Muscle of back (tissue), 11 donors: ENCODE results near the gene CLBA1. TPM values are rescaled to one million over a fixed set of nuclear protein-coding genes. Genes with fewer than 3 reads are reported as not detected.
"Not testable (repeated sequence)": the region's sequence is repeated elsewhere in the genome, so short reads cannot be mapped to it uniquely, and the experiment has no call there.

Experiments used
- DNase-seq, 3 donors: peaks; one replicate each; pipeline versions ENCODE4 v3.0.0 to v3.0.0-alpha.2; 2013
- polyA plus RNA-seq, 10 donors: library from polyadenylated mRNA; unstranded; fragments of 120-200 nt; gene quantifications; one replicate each; pipeline ENCODE4 v1.2.1, GENCODE V29; 2013; ENCODE audit not compliant: insufficient read length in 10 of 10

The CLBA1 gene
- polyA plus RNA-seq, 10 donors = 2.6 to 6.7 (median 4.4) TPM

- DNase-seq = not testable (repeated sequence)
Measured at GRCh38 chr14:104947201-104947600, 38.4 kb upstream of the CLBA1 start.

DNA sequence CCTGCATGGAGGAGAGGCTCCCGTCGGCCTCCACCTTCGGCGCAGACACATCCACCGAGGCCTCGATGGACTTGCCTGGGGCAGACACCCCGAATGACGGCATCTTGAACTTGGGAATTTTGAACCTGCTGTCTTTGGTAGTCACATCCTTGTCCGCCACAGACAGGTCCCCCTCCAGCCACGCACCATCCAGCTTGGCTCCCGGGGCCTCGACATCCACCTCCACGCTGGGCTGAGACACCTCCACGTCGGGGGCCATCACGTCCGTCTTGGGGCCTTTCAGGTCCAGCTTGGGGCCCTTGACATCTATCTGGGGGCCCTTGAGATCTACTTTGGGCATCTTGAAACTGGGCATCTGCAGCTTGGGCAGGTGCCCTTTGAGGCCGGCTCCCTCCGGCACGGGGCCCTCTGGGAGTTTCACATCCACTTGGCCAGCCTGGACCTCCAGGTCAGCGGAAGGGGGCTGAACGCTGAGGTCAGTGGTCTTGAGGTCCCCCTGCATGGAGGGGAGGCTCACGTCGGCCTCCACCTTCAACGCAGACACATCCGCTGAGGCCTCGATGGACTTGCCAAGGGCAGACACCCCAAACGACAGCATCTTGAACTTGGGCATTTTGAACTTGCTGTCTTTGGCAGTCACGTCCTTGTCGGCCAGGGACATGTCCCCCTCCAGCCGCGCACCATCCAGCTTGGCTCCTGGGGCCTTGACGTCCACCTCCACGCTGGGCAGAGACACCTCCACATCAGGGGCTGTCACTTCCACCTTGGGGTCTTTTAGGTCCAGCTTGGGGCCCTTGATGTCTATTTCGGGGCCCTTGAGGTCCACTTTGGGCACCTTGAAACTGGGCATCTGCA is 37.5 kb upstream of the CLBA1 start:
- DNase-seq = not testable (repeated sequence)

GRCh38 chr14:104948736-104949031 is 36.9 kb upstream of the CLBA1 start:
- no peak for DNase-seq

DNA sequence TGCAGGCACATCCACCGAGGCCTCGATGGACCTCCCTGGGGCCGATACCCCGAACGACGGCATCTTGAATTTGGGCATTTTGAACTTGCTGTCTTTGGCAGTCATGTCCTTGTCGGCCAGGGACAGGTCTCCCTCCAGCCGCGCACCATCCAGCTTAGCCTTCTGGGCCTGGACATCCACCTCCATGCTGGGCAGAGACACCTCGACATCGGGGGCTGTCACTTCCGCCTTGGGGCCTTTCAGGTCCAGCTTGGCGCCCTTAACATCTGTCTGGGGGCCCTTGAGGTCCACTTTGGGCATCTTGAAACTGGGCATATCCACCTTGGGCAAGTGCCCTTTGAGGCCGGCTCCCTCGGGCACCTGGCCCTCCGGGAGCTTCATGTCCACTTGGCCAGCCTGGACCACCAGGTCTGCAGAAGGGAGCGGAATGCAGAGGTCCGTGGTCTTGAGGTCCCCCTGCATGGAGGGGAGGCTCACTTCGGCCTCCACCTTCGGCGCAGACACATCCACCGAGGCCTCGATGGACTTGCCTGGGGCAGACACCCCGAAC is 36.1 kb upstream of the CLBA1 start:
- not testable (repeated sequence) for DNase-seq

- DNase-seq = no peak
Measured at GRCh38 chr14:104950021-104950420, 35.6 kb upstream of the CLBA1 start.

DNA sequence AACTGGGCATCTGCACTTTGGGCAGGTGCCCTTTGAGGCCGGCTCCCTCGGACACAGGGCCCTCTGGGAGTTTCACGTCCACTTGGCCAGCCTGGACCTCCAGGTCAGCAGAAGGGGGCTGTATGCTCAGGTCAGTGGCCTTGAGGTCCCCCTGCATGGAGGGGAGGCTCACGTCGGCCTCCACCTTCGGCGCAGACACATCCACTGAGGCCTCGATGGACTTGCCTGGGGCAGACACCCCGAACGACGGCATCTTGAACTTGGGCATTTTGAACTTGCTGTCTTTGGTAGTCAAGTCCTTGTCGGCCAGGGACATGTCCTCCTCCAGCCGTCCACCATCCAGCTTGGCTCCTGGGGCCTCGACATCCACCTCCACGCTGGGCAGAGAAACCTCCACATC is 34.9 kb upstream of the CLBA1 start:
- DNase-seq = not testable (repeated sequence)

- DNase-seq = not testable (repeated sequence)
Measured at GRCh38 chr14:104951863-104952657, 33.5 kb upstream of the CLBA1 start.

- no peak for DNase-seq
Measured at GRCh38 chr14:104953097-104953496, 32.5 kb upstream of the CLBA1 start.

GRCh38 chr14:104953896-104954656 is 31.5 kb upstream of the CLBA1 start:
- DNase-seq = no peak

GRCh38 chr14:104954746-104955395 is 30.7 kb upstream of the CLBA1 start:
- DNase-seq = no peak

- no peak for DNase-seq
Measured at GRCh38 chr14:104955396-104955770, 30.2 kb upstream of the CLBA1 start.

DNA sequence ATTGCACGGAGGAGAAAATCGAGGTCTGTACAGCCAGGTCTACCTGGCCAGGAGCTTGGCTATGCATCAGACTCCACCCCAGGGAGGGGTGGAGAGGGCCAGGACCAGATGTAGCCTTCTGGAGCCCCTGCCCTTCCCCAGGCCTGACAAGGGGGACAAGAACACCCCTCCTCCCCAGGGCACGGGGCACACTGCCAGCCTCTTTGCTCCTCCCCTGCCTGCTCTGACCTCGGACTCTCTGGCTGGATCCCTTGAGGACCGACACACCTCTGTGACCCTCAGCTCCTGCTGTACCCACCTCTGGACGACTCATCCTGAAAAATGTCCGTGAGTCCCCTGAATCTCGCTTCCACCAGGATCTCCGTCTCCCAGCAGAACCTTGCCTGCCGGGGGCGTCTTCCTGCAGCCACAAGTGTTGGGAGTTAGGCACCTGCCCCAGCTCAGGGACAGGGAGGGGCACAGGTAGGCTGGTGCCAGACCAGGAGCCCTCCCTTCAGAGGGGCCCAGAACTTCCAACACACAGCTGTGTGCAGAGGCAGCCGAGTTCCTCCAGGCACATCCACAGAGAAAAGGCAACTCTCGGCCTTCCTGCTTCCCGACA is 29.2 kb upstream of the CLBA1 start:
- DNase-seq = no peak

GRCh38 chr14:104957146-104958113 is 28.2 kb upstream of the CLBA1 start:
- DNase-seq = no peak

DNA sequence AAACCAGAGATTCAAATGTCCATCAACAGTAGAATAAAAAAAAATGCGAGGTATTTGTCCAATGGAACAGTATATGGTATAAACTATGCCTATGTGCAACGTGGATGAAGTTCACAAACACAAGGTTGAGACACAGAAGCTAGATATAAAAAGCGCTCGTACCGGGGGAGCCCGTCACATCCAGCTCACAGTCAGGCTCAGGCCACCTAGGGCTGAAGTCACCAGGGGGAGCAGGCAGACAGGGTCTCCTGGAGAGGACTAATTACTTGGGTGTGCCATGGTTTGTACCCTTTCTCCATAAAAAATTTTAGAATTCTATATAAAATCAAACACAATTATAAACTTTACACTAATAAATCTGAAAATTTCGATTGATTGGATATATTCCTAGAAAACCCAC is 21.0 kb upstream of the CLBA1 start:
- no peak for DNase-seq

GRCh38 chr14:104965561-104966231 is 19.9 kb upstream of the CLBA1 start:
- peak in 1 of 3 donors; percentile 8 for DNase-seq

DNA sequence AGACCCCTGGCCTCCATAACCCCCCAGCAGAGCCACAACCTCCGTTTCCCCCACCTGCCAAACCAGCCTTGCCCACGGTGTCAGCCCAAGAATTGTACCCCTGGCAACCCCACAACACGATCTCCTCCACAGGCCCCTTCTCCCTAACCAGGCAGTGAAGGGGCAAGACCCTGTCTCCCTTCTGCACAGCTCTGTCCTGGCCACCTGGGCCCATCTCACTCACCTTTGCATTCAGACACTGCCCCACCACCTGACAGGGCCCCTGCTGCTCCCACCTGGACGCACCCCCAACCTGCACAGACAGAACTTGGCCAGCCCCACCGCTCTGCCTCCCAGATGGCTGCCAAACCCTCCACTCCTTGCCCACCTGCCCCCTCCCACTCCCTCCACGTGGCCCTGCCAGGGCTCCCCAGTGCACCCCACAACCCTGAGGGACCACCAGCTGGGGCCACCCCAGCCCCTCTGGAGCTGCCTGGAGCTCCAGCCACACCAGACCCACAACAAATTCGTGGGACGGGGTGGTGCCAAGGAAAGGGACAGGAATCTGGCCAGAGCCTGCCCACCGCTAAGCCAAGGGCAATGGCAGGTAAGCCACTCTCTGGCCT is 19.2 kb upstream of the CLBA1 start:
- DNase-seq = no peak

DNA sequence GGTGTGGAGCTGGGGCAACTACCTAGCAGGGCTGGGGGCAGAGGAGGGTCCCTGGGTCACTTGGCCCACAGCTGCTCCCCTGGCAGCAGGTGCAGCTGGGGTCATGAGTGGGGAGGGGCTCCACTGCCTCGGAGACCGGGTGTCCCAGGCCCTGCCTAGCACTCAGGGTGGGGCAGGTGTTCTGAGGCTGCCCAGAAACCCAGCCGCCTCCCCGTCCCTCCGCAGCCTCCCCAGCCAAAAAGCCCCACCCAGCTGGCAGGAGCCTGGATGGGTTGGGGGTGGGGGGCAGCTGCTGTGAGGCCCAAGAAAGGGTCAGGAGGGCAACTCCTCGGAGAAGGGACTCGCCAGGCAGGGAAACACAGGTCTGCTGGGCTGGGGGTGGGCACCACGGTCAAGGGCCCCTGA is 18.6 kb upstream of the CLBA1 start:
- peak in 1 of 3 donors; percentile 22 for DNase-seq

- DNase-seq = peak; percentile 38 to 77 (median 58)
Measured at GRCh38 chr14:104967386-104968152, 18.0 kb upstream of the CLBA1 start.
